H1 (cell line): ENCODE measurements around the gene PFDN1. TPM values are rescaled to one million over a fixed set of nuclear protein-coding genes. Genes with fewer than 3 reads are reported as not detected.

ENCODE experiments used
- CTCF ChIA-PET: fragments of 300-600 bp; sonication (Branson Sonifier 250); formaldehyde crosslinking; loops from one replicate; lab custom pipeline; 2021; ENCODE audit not compliant: partially characterized antibody; lab: Charles Lee
- POLR2A ChIA-PET: fragments of 300-600 bp; sonication (Branson Sonifier 250); formaldehyde crosslinking; loops from one replicate; lab custom pipeline; 2021; ENCODE audit warnings: inconsistent platforms; ENCODE audit not compliant: partially characterized antibody; lab: Charles Lee
- DNase-seq, 2 experiments: peaks; one replicate each; pipeline versions ENCODE4 v3.0.0 to v3.0.0-alpha.2; 2010 to 2022; ENCODE audit warnings: low spot score in 2 of 2, low read depth in 1 of 2, mixed read lengths in 1 of 2
- FAIRE-seq: peaks from 2 replicates; lab custom pipeline; 2011; peaks lifted over from hg19 to GRCh38; lab: Jason Lieb, UNC
- H2AFZ ChIP-seq: 2 replicates; pipeline ENCODE4 v1.8.1; 2012; ENCODE audit warnings: low read length, inconsistent platforms
- H2AK5ac ChIP-seq: 2 replicates; pipeline ENCODE4 v1.6.1; 2013; ENCODE audit warnings: low read depth, low read length
- H2BK120ac ChIP-seq: replicated peaks from 2 replicates; pipeline ENCODE3; 2013; ENCODE audit warnings: low read depth, low read length, inconsistent platforms
- H2BK12ac ChIP-seq: 2 replicates; pipeline ENCODE4 v1.6.1; 2013; ENCODE audit warnings: low read depth, low read length
- H2BK15ac ChIP-seq: 2 replicates; pipeline ENCODE4 v1.6.1; 2013; ENCODE audit warnings: low read length
- H2BK20ac ChIP-seq: 2 replicates; pipeline ENCODE4 v1.6.1; 2013; ENCODE audit warnings: low read length
- H2BK5ac ChIP-seq: 2 replicates; pipeline ENCODE4 v1.6.1; 2013; ENCODE audit warnings: low read depth, low read length
- H3K14ac ChIP-seq: 2 replicates; pipeline ENCODE4 v1.6.1; 2013; ENCODE audit warnings: inconsistent platforms; ENCODE audit not compliant: insufficient read length
- H3K18ac ChIP-seq: 2 replicates; pipeline ENCODE4 v1.6.1; 2013; ENCODE audit warnings: low read length; ENCODE audit errors: extremely low read depth
- H3K23ac ChIP-seq: 2 replicates; pipeline ENCODE4 v1.6.1; 2013; ENCODE audit warnings: inconsistent platforms; ENCODE audit not compliant: insufficient read length
- H3K23me2 ChIP-seq: 2 replicates; pipeline ENCODE4 v1.6.1; 2013; ENCODE audit warnings: low read depth, low read length
- H3K27ac ChIP-seq: 2 replicates; pipeline ENCODE4 v1.6.1; 2011; ENCODE audit warnings: low read depth, low read length, inconsistent platforms
- H3K27me3 ChIP-seq, 4 experiments: replicated peaks in 1 of 4; 1 replicate in 1 of 4; 2 replicates in 3 of 4; pipeline versions ENCODE4 v1.6.1 to v1.8.1; 2011 to 2013; ENCODE audit warnings: low read length in 3 of 4, mild to moderate bottlenecking in 3 of 4, inconsistent platforms in 2 of 4, mixed read lengths in 2 of 4, moderate library complexity in 1 of 4; ENCODE audit not compliant: control insufficient read depth in 3 of 4, insufficient read depth in 3 of 4; ENCODE audit errors: extremely low read depth in 1 of 4
- H3K36me3 ChIP-seq, 4 experiments: 2 replicates each; pipeline versions ENCODE4 v1.6.1 to v1.8.1; 2011 to 2013; ENCODE audit warnings: mild to moderate bottlenecking in 4 of 4, low read length in 3 of 4, moderate library complexity in 2 of 4, control low read depth in 1 of 4, inconsistent platforms in 1 of 4; ENCODE audit not compliant: insufficient read depth in 4 of 4, control insufficient read depth in 2 of 4
- H3K4ac ChIP-seq: replicated peaks from 2 replicates; pipeline ENCODE3; 2013; ENCODE audit warnings: low read length, low read depth, mixed read lengths, inconsistent platforms; ENCODE audit not compliant: insufficient read length
- H3K4me1 ChIP-seq, 4 experiments: replicated peaks in 1 of 4; 1 replicate in 1 of 4; 2 replicates in 3 of 4; pipeline versions ENCODE4 v1.6.1 to v1.8.1; 2011 to 2013; ENCODE audit warnings: low read length in 3 of 4, inconsistent platforms in 2 of 4, mixed read lengths in 1 of 4; ENCODE audit not compliant: insufficient read depth in 4 of 4, control insufficient read depth in 3 of 4
- H3K4me2 ChIP-seq, 2 experiments: 2 replicates each; pipeline versions ENCODE4 v1.6.1 to v1.8.1; 2011 to 2013; ENCODE audit warnings: low read depth in 2 of 2, low read length in 2 of 2, control low read depth in 1 of 2, inconsistent platforms in 1 of 2, mild to moderate bottlenecking in 1 of 2; ENCODE audit not compliant: insufficient read depth in 1 of 2
- H3K4me3 ChIP-seq, 4 experiments: fragments of 200-600, 300-600 bp in 1 of 4; sonication (generic), shearing (Covaris generic), sonication (Bioruptor Twin) in 1 of 4; 2 replicates each; pipeline versions ENCODE4 v1.5.1 to v1.8.1; 2011 to 2016; ENCODE audit warnings: low read length in 4 of 4, low read depth in 3 of 4, control low read depth in 2 of 4, inconsistent platforms in 2 of 4, mild to moderate bottlenecking in 2 of 4, mixed read lengths in 1 of 4, moderate library complexity in 1 of 4; ENCODE audit not compliant: insufficient read depth in 2 of 4; ENCODE audit errors: extremely low read depth in 1 of 4
- H3K56ac ChIP-seq: replicated peaks from 2 replicates; pipeline ENCODE3; 2013; ENCODE audit warnings: low read depth, mild to moderate bottlenecking, mixed read lengths, low read length, inconsistent platforms; ENCODE audit not compliant: insufficient read length
- H3K79me1 ChIP-seq: 2 replicates; pipeline ENCODE4 v1.6.1; 2013; ENCODE audit warnings: low read depth, low read length, control low read depth
- H3K79me2 ChIP-seq, 2 experiments: 2 replicates each; pipeline versions ENCODE4 v1.6.1 to v1.8.1; 2012 to 2013; ENCODE audit warnings: low read length in 2 of 2, mild to moderate bottlenecking in 2 of 2, inconsistent platforms in 1 of 2; ENCODE audit not compliant: insufficient read depth in 2 of 2, control insufficient read depth in 1 of 2
- H3K9ac ChIP-seq, 4 experiments: replicated peaks in 1 of 4; 1 replicate in 1 of 4; 2 replicates in 3 of 4; pipeline versions ENCODE4 v1.6.1 to v1.8.1; 2011 to 2013; ENCODE audit warnings: low read depth in 3 of 4, low read length in 3 of 4, control low read depth in 2 of 4, mild to moderate bottlenecking in 2 of 4, moderate library complexity in 2 of 4, inconsistent platforms in 1 of 4; ENCODE audit errors: extremely low read depth in 1 of 4
- H3K9me3 ChIP-seq, 2 experiments: 2 replicates each; pipeline versions ENCODE4 v1.6.1 to v1.8.1; 2012 to 2013; ENCODE audit warnings: mild to moderate bottlenecking in 2 of 2, moderate library complexity in 2 of 2, control low read depth in 1 of 2, inconsistent platforms in 1 of 2, low read depth in 1 of 2, low read length in 1 of 2, mixed read lengths in 1 of 2; ENCODE audit not compliant: insufficient read depth in 2 of 2
- H4K20me1 ChIP-seq, 2 experiments: replicated peaks in 1 of 2; 2 replicates each; pipeline versions ENCODE3 to v1.8.1; 2011 to 2013; ENCODE audit warnings: inconsistent platforms in 2 of 2, low read length in 2 of 2, mild to moderate bottlenecking in 1 of 2; ENCODE audit not compliant: insufficient read depth in 2 of 2, control insufficient read depth in 1 of 2
- H4K5ac ChIP-seq: 2 replicates; pipeline ENCODE4 v1.6.1; 2013; ENCODE audit warnings: low read length, low read depth, mixed read lengths, inconsistent platforms; ENCODE audit not compliant: insufficient read length
- H4K8ac ChIP-seq: 2 replicates; pipeline ENCODE4 v1.8.0; 2013; ENCODE audit warnings: mild to moderate bottlenecking, moderate library complexity, low read length, inconsistent platforms; ENCODE audit not compliant: insufficient read depth; ENCODE audit errors: extremely low read depth
- H4K91ac ChIP-seq: replicated peaks from 2 replicates; pipeline ENCODE3; 2013; ENCODE audit warnings: low read length, mixed read lengths, inconsistent platforms; ENCODE audit not compliant: insufficient read length
- BRCA1 ChIP-seq: IDR thresholded peaks from 2 replicates; pipeline ENCODE4 v1.6.1; 2012; ENCODE audit warnings: low read depth, low read length, improper control_type of control experiment
- KDM4A ChIP-seq: IDR thresholded peaks from one replicate; pipeline ENCODE4 v1.7.1; 2012; ENCODE audit warnings: low read depth, mild to moderate bottlenecking, moderate library complexity, low read length, inconsistent platforms; ENCODE audit not compliant: severe bottlenecking
- MAFK ChIP-seq: IDR thresholded peaks from 2 replicates; pipeline ENCODE4 v1.6.1; 2012; ENCODE audit warnings: low read depth, mild to moderate bottlenecking, improper control_type of control experiment, low read length
- RAD21 ChIP-seq, 2 experiments: IDR thresholded peaks in 1 of 2; conservative IDR thresholded peaks in 1 of 2; 2 replicates each; pipeline ENCODE4 v1.6.1; 2011; ENCODE audit warnings: low read depth in 2 of 2, low read length in 2 of 2, improper control_type of control experiment in 1 of 2, inconsistent platforms in 1 of 2, mild to moderate bottlenecking in 1 of 2, moderate library complexity in 1 of 2
- TCF12 ChIP-seq: IDR thresholded peaks from 2 replicates; pipeline ENCODE4 v1.6.1; 2011; ENCODE audit warnings: low read depth, mild to moderate bottlenecking, low read length
- WGBS, 2 experiments: shearing (Covaris generic) in 1 of 2; methylation state at CpG; one replicate each; pipeline versions ENCODE4 v1.1.6 to v1.1.7; 2013 to 2015; ENCODE audit warnings: low lambda C conversion rate in 2 of 2, mixed read lengths in 2 of 2, inconsistent platforms in 1 of 2, low coverage in 1 of 2, missing lambda C conversion rate in 1 of 2; ENCODE audit not compliant: insufficient replicate concordance in 2 of 2, insufficient coverage in 1 of 2, insufficient read length in 1 of 2; ENCODE audit errors: extremely low coverage in 1 of 2, missing lambda C conversion rate in 1 of 2; 5-methylcytosine and 5-hydroxymethylcytosine counted together
- polyA plus RNA-seq, 7 experiments: library from polyadenylated mRNA; depleted of rRNA in 3 of 7; stranded (reverse) in 5 of 7; unstranded in 2 of 7; fragments of >200 nt in 5 of 7; fragments of 200-250 nt in 2 of 7; gene quantifications; 1 replicate in 5 of 7; 2 replicates in 1 of 7; 4 replicates in 1 of 7; pipeline versions ENCODE4 v1.2.1 to v1.2.3, GENCODE V29; 2011 to 2013; ENCODE audit warnings: missing spikeins in 2 of 7, mixed read lengths in 2 of 7
- total RNA-seq: library from RNA; stranded (reverse); fragmentation: NEBNext Ultra II Directional; extraction: Animal tissue kit (Norgen Biotek cat#: 25700); gene quantifications from 2 replicates; pipeline ENCODE4 v1.2.1, GENCODE V29; 2021
- TF ChIP-seq, protein P1 (sequence below): IDR thresholded peaks from 2 replicates; pipeline ENCODE4 v1.6.1; 2012; ENCODE audit warnings: inconsistent platforms
- TF ChIP-seq, protein P2 (sequence below), 3 experiments: IDR thresholded peaks; 1 replicate in 2 of 3; 2 replicates in 1 of 3; pipeline versions ENCODE4 v1.5.1 to v1.6.1; 2011; ENCODE audit warnings: low read length in 3 of 3, mild to moderate bottlenecking in 3 of 3, inconsistent platforms in 2 of 3, low read depth in 1 of 3, moderate library complexity in 1 of 3; ENCODE audit not compliant: insufficient read depth in 1 of 3; ENCODE audit errors: control extremely low read depth in 1 of 3

Gene PFDN1
- total and polyA plus RNA-seq, 2 of the 8 experiments (the other 6 are each of a cell fraction or from before 2014, with no cell fraction given), result 53.0 to 89.6 TPM

GRCh38 chr5:140227046-140227445 is 75.9 kb downstream of the PFDN1 start:
- H4K20me1 ChIP-seq, result no peaks in the 10 kb centered on the region
- H2BK15ac ChIP-seq, result no peak overlapping the region
- ChIA-PET CTCF (interaction anchor here (0.5 to 8.4 kb wide), 8 partner anchors 10 to 435 kb away, joined by 3 to 99 read pairs (median 4); no protein-coding TSS in a partner anchor), POLR2A (no interaction called here)
- no peak overlapping the region for H3K4me2 ChIP-seq
- no peaks in the 10 kb centered on the region for H3K36me3 ChIP-seq
- no peak for DNase-seq
- H4K8ac ChIP-seq, result no peak overlapping the region
- H2BK12ac ChIP-seq, result no peak overlapping the region
- no peak overlapping the region for H2AK5ac ChIP-seq
- H3K56ac ChIP-seq, result no peak overlapping the region
- no peaks in the 10 kb centered on the region for H3K4me1 ChIP-seq
- no peak overlapping the region for H3K14ac ChIP-seq
- no peaks in the 10 kb centered on the region; a peak in 1 of 7 replicates for H3K27me3 ChIP-seq
- H2BK5ac ChIP-seq, result no peak overlapping the region
- H3K79me2 ChIP-seq, result no peaks in the 10 kb centered on the region
- no peaks in the 10 kb centered on the region for H3K23me2 ChIP-seq
- no peak overlapping the region for H4K5ac ChIP-seq
- H2AFZ ChIP-seq, result no peak overlapping the region
- no peak overlapping the region for H2BK20ac ChIP-seq
- no peaks in the 10 kb centered on the region for H3K79me1 ChIP-seq
- no peak overlapping the region for H2BK120ac ChIP-seq
- H3K4me3 ChIP-seq, result no peak overlapping the region
- 100% methylated on average over 2 of the region's 2 CpGs; no CpG with 5 or more reads in 1 of the 2 experiments for WGBS, 2 experiments
- no peak overlapping the region for H3K9ac ChIP-seq
- no peak overlapping the region for H3K18ac ChIP-seq
- no peak overlapping the region for H3K27ac ChIP-seq
- TF ChIP-seq, protein P1, sequence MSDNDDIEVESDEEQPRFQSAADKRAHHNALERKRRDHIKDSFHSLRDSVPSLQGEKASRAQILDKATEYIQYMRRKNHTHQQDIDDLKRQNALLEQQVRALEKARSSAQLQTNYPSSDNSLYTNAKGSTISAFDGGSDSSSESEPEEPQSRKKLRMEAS, result no peak
- no peak for TF ChIP-seq KDM4A
- TF ChIP-seq, protein P2, sequence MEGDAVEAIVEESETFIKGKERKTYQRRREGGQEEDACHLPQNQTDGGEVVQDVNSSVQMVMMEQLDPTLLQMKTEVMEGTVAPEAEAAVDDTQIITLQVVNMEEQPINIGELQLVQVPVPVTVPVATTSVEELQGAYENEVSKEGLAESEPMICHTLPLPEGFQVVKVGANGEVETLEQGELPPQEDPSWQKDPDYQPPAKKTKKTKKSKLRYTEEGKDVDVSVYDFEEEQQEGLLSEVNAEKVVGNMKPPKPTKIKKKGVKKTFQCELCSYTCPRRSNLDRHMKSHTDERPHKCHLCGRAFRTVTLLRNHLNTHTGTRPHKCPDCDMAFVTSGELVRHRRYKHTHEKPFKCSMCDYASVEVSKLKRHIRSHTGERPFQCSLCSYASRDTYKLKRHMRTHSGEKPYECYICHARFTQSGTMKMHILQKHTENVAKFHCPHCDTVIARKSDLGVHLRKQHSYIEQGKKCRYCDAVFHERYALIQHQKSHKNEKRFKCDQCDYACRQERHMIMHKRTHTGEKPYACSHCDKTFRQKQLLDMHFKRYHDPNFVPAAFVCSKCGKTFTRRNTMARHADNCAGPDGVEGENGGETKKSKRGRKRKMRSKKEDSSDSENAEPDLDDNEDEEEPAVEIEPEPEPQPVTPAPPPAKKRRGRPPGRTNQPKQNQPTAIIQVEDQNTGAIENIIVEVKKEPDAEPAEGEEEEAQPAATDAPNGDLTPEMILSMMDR (IDR thresholded peaks at IDR 0.05; ENCODE audit: control extremely low read depth in 1 of 3, insufficient read depth in 1 of 3, low read depth in 1 of 3, low read length in 3 of 3), result peak in 2 of 3 experiments; percentile 13 to 42; a peak in 3 of 4 replicates
- peak; percentile 24 to 44; a peak in 2 of 4 replicates for TF ChIP-seq RAD21 (IDR thresholded peaks at IDR 0.05 in 1 of 2, conservative IDR thresholded peaks at IDR 0.05 in 1 of 2; ENCODE audit: low read depth in 2 of 2, low read length in 2 of 2)
- TF ChIP-seq TCF12, result no peak
- TF ChIP-seq BRCA1, result no peak
- TF ChIP-seq MAFK, result no peak
- H3K23ac ChIP-seq, result no peak overlapping the region
- H4K91ac ChIP-seq, result no peak overlapping the region
- no peaks in the 10 kb centered on the region for H3K9me3 ChIP-seq
- H3K4ac ChIP-seq, result no peak overlapping the region
- FAIRE-seq, result no peak
